ENCODE results near the gene MAD1L1.

MAD1L1 gene

DNA sequence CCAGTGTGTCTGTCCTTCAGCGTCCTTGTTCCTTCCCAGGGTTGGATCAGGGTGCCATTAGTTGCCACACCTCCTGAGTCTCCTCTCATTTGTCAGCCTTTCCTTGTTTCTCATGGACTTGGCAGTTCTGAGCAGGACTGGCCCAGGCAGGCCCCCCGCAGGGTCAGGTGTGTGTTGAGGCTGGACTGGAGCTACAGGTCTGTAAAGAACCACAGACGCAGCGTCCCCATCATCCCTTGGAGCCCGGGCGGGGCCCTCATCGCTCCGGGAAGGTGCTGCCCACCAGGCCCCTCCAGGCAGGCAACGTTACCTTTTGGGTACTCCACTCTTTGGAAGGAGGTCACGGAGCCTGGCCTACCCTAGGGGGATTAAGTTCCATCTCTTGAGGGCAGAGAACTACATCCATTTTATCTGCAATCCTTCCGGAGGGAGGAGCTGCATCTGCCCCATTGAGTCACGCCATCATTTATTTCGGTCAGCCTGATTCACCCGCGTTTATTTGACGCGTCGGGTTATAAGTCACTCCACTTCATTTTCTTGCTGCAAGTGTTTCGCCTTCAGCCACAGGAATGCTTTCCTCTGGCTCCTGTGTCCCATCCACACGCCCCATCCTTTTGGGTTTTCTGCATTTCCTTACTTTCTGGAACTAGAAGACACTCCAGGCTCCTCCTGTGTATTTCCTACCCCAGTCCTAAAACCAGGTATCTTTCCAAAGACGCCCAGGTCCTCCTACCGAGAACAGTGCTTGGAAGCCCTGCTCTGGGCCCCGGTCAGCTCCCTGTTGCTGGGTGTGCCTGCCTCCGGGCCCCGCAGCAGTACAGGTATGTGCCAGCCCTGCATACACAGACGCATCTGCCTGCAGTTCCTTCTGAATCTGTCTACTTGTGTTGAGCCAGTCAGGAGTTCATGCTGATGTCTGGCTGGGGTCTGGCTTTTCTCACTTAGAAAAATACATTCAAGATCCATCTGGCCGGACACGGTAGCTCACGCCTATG lies 141.9 kb downstream of the MAD1L1 start (continued):
- TF ChIP-seq, protein P1, sequence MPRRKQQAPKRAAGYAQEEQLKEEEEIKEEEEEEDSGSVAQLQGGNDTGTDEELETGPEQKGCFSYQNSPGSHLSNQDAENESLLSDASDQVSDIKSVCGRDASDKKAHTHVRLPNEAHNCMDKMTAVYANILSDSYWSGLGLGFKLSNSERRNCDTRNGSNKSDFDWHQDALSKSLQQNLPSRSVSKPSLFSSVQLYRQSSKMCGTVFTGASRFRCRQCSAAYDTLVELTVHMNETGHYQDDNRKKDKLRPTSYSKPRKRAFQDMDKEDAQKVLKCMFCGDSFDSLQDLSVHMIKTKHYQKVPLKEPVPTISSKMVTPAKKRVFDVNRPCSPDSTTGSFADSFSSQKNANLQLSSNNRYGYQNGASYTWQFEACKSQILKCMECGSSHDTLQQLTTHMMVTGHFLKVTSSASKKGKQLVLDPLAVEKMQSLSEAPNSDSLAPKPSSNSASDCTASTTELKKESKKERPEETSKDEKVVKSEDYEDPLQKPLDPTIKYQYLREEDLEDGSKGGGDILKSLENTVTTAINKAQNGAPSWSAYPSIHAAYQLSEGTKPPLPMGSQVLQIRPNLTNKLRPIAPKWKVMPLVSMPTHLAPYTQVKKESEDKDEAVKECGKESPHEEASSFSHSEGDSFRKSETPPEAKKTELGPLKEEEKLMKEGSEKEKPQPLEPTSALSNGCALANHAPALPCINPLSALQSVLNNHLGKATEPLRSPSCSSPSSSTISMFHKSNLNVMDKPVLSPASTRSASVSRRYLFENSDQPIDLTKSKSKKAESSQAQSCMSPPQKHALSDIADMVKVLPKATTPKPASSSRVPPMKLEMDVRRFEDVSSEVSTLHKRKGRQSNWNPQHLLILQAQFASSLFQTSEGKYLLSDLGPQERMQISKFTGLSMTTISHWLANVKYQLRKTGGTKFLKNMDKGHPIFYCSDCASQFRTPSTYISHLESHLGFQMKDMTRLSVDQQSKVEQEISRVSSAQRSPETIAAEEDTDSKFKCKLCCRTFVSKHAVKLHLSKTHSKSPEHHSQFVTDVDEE (CRISPR knock-in tag; IDR thresholded peaks at IDR 0.05), result no peak
- TF ChIP-seq ZNF8 (CRISPR knock-in tag; IDR thresholded peaks at IDR 0.05), result no peak
- TF ChIP-seq ZC3H10 (CRISPR knock-in tag; IDR thresholded peaks at IDR 0.05), result no peak

DNA sequence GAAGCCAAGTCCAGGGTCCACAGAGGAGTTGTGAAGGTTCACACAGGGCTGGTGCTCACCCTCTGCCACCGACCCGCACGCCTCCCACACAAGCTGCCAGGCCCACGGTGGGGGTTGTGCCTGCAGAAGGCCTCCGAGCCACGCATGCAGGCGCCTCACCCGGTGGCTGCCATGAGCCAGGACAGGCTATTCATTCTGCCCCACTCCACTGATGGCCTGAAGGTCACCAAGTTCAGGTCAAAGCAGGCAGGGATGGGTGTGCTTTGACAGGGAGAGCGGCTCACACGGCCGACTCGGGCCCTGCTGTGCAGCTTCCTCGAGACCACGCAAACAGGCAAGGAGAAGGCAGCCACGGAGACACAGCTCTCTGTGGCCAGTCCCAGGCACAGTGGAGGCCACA lies 143.9 kb downstream of the MAD1L1 start:
- ATAC-seq, result no peak
- no peak for TF ChIP-seq ESRRG (CRISPR knock-in tag; IDR thresholded peaks at IDR 0.05)
- TF ChIP-seq ZNF565 (CRISPR knock-in tag; conservative IDR thresholded peaks at IDR 0.05; ENCODE audit: low read depth), result no peak
- no peak for TF ChIP-seq ARNTL (CRISPR knock-in tag; IDR thresholded peaks at IDR 0.05; ENCODE audit: borderline replicate concordance, low read depth)
- TF ChIP-seq GLIS3 (CRISPR knock-in tag; IDR thresholded peaks at IDR 0.05), result no peak
- no peak for TF ChIP-seq RARB (CRISPR knock-in tag; IDR thresholded peaks at IDR 0.05)
- TF ChIP-seq TCF4 (CRISPR knock-in tag; IDR thresholded peaks at IDR 0.05; ENCODE audit: borderline replicate concordance), result no peak
- TF ChIP-seq, protein P1 (CRISPR knock-in tag; IDR thresholded peaks at IDR 0.05), result no peak
- TF ChIP-seq, protein P2, sequence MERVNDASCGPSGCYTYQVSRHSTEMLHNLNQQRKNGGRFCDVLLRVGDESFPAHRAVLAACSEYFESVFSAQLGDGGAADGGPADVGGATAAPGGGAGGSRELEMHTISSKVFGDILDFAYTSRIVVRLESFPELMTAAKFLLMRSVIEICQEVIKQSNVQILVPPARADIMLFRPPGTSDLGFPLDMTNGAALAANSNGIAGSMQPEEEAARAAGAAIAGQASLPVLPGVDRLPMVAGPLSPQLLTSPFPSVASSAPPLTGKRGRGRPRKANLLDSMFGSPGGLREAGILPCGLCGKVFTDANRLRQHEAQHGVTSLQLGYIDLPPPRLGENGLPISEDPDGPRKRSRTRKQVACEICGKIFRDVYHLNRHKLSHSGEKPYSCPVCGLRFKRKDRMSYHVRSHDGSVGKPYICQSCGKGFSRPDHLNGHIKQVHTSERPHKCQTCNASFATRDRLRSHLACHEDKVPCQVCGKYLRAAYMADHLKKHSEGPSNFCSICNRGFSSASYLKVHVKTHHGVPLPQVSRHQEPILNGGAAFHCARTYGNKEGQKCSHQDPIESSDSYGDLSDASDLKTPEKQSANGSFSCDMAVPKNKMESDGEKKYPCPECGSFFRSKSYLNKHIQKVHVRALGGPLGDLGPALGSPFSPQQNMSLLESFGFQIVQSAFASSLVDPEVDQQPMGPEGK (CRISPR knock-in tag; IDR thresholded peaks at IDR 0.05; ENCODE audit: borderline replicate concordance), result no peak
- no peak for TF ChIP-seq ZNF70 (CRISPR knock-in tag; IDR thresholded peaks at IDR 0.05)
- TF ChIP-seq, protein P3, sequence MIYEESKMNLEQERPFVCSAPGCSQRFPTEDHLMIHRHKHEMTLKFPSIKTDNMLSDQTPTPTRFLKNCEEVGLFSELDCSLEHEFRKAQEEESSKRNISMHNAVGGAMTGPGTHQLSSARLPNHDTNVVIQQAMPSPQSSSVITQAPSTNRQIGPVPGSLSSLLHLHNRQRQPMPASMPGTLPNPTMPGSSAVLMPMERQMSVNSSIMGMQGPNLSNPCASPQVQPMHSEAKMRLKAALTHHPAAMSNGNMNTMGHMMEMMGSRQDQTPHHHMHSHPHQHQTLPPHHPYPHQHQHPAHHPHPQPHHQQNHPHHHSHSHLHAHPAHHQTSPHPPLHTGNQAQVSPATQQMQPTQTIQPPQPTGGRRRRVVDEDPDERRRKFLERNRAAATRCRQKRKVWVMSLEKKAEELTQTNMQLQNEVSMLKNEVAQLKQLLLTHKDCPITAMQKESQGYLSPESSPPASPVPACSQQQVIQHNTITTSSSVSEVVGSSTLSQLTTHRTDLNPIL (CRISPR knock-in tag; IDR thresholded peaks at IDR 0.05; ENCODE audit: low read depth), result no peak
- no peak for TF ChIP-seq PPARA (CRISPR knock-in tag; IDR thresholded peaks at IDR 0.05; ENCODE audit: borderline replicate concordance)
- TF ChIP-seq, protein P4, sequence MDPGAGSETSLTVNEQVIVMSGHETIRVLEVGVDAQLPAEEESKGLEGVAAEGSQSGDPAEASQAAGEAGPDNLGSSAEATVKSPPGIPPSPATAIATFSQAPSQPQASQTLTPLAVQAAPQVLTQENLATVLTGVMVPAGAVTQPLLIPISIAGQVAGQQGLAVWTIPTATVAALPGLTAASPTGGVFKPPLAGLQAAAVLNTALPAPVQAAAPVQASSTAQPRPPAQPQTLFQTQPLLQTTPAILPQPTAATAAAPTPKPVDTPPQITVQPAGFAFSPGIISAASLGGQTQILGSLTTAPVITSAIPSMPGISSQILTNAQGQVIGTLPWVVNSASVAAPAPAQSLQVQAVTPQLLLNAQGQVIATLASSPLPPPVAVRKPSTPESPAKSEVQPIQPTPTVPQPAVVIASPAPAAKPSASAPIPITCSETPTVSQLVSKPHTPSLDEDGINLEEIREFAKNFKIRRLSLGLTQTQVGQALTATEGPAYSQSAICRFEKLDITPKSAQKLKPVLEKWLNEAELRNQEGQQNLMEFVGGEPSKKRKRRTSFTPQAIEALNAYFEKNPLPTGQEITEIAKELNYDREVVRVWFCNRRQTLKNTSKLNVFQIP (CRISPR knock-in tag; IDR thresholded peaks at IDR 0.05; ENCODE audit: borderline replicate concordance, low read depth), result no peak
- no peak for TF ChIP-seq CSDC2 (CRISPR knock-in tag; IDR thresholded peaks at IDR 0.05)
- no peak for TF ChIP-seq ZFP30 (CRISPR knock-in tag; IDR thresholded peaks at IDR 0.05)
- no peak for TF ChIP-seq ZNF8 (CRISPR knock-in tag; IDR thresholded peaks at IDR 0.05)

DNA sequence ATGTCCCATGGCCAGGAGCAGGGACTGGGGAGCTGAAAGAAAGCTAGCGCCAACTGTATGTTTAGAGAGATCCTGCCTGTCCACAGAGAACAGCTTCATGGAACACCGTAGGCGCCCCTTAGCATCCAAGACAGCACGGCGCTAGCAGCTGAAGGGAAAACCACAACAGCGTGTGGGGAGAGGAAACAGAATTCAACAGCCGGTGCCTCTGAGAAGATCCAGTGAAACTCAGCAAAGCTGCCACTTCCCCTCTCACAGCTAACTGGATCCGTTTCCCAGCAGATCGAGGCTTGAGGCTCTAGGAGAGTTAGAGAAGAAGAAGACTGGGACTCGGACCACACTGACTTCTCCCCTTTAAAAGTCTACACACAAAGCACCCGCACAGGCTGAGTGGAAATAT lies 145.0 kb downstream of the MAD1L1 start:
- TF ChIP-seq RARB (CRISPR knock-in tag; IDR thresholded peaks at IDR 0.05) (no peak), ZNF8 (CRISPR knock-in tag; IDR thresholded peaks at IDR 0.05) (no peak), ZFP3 (CRISPR knock-in tag; IDR thresholded peaks at IDR 0.05) (no peak), ISL1 (CRISPR knock-in tag; IDR thresholded peaks at IDR 0.05) (no peak), ESRRG (CRISPR knock-in tag; IDR thresholded peaks at IDR 0.05) (no peak), PPARA (CRISPR knock-in tag; IDR thresholded peaks at IDR 0.05; ENCODE audit: borderline replicate concordance) (no peak)
- TF ChIP-seq, protein P5, sequence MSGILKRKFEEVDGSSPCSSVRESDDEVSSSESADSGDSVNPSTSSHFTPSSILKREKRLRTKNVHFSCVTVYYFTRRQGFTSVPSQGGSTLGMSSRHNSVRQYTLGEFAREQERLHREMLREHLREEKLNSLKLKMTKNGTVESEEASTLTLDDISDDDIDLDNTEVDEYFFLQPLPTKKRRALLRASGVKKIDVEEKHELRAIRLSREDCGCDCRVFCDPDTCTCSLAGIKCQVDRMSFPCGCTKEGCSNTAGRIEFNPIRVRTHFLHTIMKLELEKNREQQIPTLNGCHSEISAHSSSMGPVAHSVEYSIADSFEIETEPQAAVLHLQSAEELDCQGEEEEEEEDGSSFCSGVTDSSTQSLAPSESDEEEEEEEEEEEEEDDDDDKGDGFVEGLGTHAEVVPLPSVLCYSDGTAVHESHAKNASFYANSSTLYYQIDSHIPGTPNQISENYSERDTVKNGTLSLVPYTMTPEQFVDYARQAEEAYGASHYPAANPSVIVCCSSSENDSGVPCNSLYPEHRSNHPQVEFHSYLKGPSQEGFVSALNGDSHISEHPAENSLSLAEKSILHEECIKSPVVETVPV (CRISPR knock-in tag; IDR thresholded peaks at IDR 0.05), result no peak
- TF ChIP-seq, protein P2 (CRISPR knock-in tag; IDR thresholded peaks at IDR 0.05; ENCODE audit: borderline replicate concordance), result no peak
- ATAC-seq, result no peak

Measured in SK-N-SH treated with all-trans-retinoic acid at 6 μM for 48 hours (cell line).